ENCODE results near the gene GTF3C4.
"Not testable (repeated sequence)": the region's sequence is repeated elsewhere in the genome, so short reads cannot be mapped to it uniquely, and the experiment has no call there.

Gene GTF3C4

DNA sequence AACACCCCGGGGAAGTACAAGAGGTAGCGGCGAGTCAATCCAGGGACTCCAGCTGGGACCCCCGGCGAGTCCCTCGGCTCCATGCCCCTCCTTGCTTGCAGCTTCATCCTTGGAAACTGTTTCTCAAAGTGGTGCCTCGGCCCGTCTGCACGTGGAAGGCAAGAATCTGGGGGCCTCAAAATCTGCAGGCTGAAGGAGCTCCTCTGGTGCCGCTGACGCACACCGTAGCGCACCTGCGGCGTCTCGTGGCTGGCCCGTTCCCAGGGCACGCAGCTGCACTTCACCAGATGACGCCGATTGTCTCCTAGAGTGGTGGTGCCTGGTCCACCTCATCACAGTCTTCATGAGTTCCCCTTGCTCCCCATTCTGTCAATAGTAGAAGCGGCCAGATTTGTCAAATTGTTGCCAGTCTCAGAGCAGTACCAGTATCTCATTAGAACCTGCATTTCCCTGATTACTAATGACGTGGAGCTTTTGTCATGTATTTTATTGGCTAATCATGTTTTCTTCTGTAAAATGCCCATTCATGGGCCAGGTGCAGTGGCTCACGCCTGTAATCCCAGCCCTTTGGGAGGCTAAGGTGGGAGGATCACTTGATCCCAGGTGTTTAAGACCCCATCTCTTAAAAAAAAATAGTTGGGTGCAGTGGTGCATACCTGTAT, 38.6 kb downstream of the GTF3C4 start:
- no peak for DNase-seq

DNA sequence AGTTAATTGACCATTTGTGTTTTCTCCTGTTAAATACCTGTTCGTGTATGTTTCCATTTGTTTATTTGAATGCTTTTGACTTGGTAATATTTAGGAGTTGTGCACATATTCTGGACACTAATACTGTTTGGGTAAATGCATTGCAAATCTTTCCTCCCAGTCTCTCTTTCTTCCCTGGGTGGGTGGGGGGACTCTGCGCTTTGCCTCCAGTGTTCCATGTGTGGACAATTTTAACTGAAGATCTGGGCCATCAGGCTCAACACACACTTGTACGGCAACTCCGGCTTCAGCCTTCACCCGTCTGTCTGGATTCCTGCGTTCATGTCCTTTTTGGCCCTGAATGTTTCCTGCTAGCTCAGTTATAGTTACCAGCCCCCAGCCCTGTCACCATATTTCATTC, 40.1 kb downstream of the GTF3C4 start:
- DNase-seq = no peak

DNA sequence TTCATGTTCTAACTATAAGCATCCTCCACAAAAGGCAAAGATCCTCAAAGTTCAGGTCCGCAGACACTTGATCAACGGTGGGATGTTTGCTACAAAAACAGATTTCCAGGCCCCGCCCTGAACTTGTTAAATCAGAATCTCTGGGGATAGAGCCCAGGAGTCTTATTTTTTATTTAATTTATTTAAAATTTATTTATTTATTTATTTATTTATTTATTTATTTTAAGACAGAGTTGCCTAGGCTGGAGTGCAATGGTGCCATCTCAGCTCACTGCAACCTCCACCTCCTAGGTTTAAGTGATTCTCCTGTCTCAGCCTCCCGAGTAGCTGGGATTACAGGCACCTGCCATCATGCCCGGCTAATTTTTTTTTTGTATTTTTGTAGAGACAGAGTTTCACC, 40.9 kb downstream of the GTF3C4 start:
- DNase-seq = not testable (repeated sequence)

DNA sequence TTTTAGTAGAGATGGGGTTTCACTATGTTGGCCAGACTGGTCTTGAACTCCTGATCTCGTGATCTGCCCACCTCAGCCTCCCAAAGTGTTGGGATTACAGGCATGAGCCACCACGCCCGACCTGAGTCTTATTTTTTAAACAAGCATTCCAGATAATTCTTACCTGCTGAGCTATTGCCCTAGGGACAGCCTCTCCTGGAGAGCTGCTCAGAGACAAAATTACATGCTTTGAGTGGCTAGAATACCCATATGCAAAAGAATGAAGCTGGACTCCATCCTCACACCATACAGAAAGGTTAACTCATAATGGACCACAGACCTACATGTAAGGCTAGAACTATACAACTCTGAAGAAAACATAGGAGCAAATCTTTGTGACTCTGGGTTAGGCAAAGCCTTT, 41.6 kb downstream of the GTF3C4 start:
- DNase-seq = no peak

DNA sequence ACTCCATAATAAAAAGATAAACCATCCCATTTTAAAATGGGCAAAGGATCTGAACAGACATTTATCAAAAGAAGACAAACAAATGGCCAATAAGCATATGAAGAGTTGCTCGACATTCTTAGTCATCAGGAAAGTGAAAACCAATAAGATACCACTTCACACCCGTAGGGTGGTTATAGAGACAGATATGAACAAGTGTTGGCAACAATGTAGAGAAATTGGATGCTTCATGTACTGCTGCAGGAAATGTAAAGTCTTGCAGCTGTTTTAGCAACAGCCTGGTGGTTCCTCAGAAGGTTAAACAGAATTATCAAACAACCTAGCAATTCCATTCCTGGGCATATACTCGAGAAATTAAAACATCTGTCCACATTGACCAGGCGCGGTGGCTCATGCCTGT, 42.5 kb downstream of the GTF3C4 start:
- DNase-seq = no peak

DNA sequence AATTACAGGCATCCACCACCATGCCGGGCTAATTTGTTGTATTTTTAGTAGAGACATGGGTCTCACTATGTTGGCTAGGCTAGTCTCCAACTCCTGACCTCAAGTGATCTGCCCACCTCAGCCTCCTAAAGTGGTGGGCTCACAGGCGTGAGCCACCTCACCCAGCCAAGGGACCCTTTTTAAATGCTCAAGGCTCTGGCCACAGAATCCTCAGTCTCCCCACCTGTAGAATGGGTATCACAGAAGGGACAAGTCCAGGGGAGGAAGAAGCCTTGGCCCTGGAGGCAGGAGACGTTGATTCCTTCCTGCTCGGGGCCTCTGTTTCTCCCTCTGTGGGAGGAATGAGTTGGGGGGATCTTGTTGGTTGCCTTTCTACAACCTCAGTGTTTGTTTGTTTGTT, 45.7 kb downstream of the GTF3C4 start:
- DNase-seq = no peak

DNA sequence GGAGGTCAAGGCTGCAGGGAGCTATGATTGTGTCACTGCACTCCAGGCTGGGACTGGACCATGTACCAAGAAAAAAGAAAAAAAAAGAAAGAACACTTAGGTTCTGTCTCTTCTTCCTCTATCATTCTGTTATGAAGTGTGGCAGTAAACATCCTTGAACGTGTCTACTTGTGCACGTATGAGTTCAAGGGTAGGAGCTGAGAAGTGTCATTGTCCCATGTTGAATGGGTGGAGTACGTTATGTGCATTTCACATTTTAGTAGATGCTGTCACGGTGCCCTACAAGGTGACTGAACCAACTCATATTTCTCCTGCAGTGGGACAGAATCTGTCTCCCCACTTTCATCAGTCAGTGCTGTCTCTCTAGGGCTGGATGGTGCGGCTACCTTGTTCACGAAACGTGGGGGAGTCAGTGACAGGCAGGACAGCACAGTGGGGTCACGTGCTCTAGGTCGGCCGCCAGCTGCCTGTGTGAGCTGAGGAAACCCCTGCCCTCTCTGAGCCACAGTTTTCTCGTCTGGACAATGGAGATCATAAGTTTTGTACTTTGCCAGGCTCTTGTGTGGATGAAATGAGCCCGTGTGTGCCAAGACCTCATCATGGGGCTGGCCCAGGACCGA, 47.2 kb downstream of the GTF3C4 start:
- no peak for DNase-seq

DNA sequence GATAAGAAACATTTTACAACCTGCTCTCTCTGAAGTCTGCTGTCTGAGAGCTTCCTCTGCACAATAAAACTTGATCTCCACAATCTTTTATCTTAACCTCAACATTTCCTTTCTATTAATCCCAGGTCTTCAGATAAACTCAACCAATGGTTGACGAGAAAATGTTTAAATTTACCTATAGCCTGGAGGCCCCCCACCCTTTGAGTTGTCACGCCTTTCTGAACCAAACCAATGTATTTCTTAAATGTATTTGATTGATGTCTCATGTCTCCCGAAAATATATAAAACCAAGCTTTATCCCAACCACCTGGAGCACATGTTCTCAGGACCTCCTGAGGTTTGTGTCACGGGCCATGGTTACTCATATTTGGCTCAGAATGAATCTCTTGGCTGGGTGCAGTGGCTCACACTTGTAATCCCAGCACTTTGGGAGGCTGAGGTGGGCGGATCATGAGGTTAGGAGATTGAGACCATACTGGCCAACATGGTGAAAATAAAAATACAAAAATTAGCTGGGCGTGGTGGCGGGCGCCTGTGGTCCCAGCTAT, 48.2 kb downstream of the GTF3C4 start:
- DNase-seq = not testable (repeated sequence)

DNA sequence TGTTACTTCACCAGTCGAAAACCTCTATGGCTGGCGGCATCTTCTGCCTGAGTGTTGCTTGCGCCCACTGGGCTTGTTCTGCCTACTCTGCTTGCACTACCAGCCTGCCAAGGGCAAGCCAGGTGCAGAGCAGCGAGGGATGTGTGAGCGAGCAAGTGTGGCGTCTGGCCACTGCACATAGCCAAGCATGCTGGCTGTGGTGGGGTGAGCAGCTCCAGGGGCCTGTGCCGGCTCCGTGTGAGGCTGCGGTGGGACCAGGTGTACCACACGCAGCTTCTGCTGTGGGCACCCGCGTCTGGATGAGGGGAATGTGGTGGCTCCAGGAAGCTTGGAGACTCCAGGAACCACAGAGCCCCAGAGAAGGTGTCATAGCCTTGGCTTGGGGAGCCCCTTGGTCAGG, 51.4 kb downstream of the GTF3C4 start:
- DNase-seq = no peak

DNA sequence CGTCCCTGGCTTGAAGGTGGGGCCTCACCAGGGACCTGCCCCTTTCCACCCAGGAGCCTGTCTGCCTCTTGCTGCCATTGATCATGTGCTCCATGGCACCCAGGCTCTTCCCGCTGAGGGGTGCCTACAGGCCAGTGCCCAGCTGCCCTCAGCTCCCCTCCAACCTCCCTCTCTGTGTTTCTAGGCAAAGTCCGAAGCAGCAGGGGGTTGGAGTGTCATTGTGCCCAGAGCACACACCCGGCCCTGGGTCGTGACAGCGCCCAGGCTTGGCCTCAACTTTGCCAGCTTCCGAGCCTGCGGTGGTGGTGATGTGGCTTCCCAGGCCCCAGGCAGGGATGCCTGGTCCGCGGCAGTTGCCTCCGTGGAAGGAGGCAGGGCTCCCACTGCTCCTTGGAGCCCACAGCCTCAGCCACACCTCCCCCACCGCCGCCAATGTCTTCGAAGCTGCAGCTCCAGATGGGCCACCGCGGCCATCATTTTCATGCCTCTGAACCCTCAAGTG, 52.4 kb downstream of the GTF3C4 start:
- DNase-seq = no peak

DNA sequence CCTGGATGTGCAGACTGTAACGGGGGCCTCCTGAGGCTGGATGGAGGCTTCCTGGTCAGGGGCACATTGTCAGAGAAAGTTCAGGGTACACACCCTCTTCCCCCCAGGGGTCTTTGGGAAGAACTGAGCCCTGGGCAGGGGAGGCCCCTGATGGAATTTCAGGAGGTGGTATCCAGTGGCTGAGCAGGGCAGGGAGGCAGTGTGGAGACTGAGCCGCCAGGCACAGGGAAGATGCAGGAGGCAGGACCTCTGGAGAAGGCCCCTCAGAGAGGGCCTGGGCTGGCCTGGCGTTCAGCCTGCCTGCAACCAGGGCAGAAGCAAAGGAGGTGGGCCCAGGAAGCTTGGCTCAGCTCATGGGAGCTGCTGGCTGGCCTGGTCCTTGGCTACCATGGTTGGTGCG, 53.5 kb downstream of the GTF3C4 start:
- DNase-seq = no peak

DNA sequence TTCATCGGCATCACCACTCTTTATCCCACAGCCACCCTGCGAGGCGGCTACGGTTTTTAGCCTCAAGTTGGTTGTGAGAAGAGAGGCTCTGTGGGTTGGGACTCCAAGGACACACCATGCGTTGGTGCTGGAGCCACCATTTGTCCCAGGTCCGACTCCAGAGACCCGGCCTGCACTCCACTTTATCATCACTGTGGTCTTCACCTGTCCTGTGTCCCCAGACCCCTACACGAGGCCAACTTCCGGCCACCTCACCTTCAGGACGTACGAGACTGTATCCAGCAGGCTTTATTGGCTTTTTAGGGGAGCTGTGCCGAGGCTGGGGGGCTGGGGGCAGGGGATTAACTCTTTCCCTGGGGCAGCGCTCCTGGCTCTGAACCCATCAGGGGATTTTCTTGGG, 55.0 kb downstream of the GTF3C4 start:
- DNase-seq = no peak

DNA sequence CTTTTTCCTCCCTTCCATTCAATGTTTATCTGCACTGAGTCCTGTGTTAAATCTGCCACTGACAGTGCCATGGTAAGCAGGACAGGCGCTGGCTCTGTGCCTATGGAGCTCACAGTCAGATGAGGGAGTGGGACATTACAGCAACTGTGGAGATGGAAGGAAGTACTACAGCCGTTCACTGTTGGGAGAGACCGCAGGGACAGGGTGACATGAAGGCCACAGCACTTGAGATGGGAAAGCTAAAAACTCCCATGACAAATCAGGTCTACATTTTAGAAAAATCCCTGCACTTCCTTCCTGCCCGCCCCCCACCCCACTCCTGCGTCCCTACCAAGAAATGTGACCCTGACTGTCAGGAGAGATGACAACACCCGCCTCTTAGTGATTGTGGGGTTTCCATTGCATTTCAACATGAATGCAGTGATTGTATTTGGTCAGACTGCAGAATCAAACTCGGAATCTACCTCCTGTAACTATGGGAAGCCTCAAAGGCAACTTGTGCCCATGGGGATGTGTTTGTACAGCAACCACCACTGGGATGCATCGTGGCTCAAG, 56.4 kb downstream of the GTF3C4 start:
- no peak for DNase-seq

DNA sequence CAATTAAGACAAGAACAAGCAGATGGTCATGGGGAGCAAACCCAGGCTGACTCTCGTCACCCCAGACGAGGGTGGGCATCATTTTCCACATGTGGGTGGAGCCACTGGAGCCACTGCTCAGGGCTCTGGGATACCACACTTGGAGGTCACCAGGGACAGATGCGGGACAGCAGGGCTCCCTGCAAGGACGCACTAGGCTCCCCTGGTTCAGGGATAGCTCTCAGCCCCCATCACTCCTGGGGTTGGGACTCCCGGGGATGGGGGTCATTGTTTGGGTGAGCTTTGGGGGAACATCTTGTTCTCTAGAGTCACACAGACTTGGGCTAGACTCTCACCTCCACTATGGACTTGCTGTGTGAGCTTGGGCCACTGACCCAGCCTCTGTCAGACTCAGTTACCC, 57.8 kb downstream of the GTF3C4 start:
- no peak for DNase-seq

DNA sequence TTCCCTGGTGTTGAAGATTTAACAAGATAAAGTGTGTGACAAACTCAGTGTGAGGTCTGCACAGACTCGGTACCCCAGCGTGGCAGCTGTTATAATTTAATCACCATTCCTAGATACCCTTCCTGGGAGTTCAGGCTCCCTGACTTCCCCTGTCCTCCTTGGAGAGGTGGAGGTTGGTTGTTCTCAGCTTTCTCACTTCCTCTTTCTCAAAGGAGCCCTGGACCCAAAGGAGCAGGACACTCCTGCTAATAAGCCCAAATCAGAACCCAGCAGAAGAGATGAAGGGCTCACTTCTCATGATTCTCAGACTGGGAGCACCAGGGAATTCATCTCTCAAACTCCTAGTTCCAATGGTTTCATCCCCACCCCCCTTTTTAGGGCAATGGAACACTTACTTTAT, 58.2 kb downstream of the GTF3C4 start:
- no peak for DNase-seq

DNA sequence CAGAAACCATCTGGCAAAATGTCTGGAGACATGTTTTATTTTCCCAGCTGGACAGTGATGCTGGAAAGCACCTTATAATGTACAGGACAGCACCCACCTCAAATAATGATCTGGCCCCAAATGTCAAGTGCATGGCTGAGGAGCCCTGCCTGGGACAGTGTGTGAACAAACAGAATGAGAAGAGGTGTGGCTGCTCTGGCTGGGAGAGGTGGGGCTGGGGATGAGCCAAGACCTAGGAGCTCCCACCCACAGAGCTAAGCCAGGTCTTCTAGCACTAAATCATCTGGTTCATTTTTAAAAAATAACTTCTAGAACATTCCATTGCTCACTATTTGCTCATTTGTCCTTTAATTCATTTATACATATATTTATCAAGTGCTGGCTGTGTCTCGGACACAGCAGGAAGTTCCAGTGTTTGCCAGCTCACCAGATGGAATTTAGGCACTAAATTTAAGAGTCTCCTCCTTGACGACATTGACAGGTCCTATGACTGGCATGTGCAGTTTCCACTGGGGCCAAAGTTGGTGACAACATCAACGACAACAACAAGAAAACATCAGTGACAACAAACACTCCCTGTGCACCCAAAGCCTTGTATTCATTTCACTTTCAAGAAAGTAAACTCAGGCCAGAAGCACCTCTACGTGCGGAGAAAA, 59.1 kb downstream of the GTF3C4 start:
- DNase-seq = no peak

DNA sequence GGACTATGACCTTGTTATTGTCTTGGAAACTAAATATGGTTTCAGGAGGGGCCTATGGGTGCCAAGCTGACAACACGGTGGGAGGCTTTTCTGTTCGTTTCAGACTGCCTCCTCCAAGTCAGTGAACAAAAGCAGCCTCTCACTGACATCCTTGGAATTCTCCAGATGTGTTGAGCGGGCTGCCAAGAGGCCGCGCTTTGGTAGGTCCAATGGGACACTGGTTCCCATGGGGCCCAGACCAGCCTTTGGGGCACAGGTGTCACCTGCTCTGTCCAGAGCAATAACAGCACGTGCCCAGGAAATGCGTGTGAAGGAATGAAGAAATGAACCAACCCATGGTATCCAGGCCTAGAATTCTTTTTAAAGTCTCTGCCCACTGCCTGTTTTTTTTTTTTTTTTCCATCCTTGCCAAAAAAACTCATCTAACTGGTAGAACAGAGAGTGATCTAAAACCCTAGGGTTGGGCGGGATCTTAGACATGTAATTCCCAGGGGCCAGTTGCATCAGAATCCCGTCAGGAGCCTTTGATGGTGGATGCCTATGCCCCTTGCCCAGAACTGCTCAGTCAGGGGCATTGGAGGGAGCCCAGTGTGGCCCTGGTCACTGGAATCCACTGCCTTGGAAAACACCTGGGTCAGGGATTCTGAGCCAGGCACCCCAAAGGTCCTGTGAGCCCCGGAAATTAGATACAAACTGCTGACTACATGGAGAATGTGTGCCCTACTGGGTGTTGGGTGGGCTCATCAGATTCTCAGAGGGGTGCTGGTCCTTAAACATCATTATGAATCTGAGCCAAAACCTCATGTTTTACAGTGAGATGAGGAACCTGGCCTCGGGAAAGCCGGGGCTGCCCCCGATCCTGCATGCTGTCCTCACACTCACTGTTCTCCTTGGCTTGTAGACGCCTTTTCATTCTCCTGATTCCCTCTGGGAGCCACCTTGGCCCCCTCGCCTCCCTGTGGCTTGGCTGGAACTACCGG, 60.1 kb downstream of the GTF3C4 start:
- no peak for DNase-seq

DNA sequence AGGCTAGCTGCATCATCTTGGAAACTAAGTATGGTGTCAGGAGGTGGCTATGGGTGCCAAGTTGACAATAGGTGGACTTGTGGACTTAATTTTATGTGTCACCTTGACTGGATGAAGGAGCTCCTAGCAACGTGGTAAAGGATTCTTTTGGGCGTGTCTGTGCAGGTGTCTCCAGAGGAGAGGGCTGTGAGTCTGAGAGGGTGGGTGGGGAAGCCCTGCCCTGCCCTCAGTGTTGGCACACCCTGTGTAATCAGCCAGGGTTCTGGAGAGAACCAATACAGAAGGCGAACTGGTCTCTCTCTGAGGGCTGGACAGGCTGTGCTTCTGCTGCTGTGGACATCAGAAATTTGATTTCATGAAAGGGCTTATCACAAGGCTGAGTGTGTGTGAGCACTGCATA, 61.0 kb downstream of the GTF3C4 start:
- no peak for DNase-seq

DNA sequence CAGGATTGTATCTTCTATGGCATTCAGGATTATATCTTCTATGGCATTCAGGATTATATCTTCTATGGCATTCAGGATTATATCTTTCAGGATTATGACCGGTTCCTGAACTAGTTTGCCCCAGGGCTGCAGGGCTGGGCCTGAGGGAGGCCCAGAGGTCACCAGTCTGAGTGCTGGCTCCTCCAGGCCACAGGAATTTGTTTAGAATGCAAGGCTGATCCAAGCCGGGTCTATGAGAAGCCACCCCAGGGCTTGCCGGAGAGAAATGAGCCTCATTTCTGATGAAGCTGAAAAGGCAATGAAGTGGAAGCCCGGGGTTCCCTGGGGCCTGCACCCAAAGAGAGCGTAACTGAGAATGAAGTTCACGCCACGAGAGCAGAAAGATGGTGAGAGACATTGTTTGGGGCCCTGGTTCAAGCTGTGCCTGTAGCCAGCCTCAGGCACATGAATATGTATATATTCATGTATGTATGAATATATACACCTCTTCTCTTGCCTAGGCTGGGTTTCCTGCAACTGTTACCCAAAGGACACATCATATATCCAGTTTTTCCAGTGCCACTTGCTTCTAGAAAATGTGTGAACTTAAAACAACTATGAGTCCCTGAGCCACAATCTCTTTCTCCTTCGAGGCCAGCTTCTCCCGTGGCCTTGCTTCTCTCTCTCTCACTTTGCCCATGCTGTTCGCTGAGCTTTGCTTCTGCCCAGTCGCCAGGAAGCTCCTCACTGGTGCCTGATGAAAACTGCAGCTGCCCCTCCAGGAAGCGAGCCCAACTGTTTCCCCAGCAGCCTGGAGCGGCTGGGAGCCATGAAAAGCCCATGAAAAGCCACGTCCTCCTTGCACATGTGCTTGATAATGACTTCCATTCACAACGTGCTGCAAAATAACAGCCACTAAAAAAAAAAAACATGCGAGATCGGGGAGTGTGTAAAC, 62.3 kb downstream of the GTF3C4 start:
- DNase-seq = no peak

DNA sequence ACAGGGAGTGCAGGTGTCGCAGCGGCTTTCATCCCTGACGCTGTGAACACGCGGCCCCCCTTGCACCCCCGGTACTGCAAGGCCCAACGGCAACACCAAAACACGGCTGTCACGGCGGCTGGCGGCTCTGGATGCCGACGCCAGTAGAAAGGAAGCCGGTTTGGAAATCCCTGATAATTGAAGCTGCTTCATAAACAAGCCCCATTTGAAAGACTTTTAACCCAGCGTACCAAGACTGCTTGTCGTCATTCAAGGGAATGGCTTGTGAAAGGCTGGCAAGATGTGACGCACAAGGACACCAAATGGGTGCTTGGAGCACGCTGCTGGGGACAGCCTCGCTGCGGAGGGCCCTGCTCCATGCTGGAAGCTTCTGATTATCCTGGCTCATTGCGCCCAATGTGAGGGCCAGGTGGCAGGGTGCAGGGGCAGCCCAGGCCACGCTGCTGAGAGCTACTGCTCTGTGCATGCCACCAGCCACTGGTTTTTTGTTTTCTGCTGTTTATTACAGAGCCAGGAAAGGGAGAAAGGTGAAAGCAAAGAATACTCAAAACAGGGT, 63.1 kb downstream of the GTF3C4 start:
- DNase-seq = no peak

DNA sequence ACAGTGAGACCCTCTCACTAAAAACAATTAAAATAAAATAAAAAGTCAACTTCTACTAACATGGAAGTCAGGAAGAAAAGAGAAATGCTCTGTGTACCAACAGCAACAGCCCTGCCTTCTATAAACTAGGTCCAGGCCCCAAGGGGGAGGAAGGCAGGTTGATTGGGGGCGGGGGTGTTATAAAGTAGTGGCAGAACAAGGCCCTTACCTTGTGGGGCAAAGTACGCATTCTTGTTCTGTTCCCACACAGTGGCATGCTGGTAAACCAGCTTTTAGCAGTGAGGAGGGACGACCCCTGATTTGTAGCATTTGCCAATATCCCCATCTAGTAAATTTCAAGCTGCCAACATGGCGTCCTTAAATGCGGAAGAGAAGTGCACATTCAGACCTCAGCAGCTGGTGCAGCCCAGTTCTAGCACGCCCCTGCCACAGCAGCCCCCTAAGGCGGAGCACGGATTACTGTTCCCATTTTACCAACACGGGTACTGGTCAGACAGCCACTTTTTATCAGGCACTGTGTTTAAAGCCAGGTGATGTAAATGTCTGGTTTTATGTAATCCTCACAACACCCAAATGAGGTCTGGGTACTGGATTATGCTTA, 69.5 kb downstream of the GTF3C4 start:
- no peak for DNase-seq

Data from NCI-H1436 (cell line).